H9 (cell line): ENCODE results near the gene PPP1R3C. TPM values are rescaled to one million over a fixed set of nuclear protein-coding genes. Genes with fewer than 3 reads are reported as not detected.

ENCODE experiments used
- DNase-seq: peaks from one replicate; pipeline ENCODE4 v3.0.0-alpha.2; 2017
- H2AFZ ChIP-seq: one replicate; pipeline ENCODE4 v1.6.1; 2013; ENCODE audit warnings: mild to moderate bottlenecking, low read length, control low read depth, moderate library complexity
- H2AK5ac ChIP-seq: 2 replicates; pipeline ENCODE4 v1.6.1; 2013; ENCODE audit warnings: low read length, control low read depth, mixed read lengths; ENCODE audit not compliant: insufficient read length
- H2BK120ac ChIP-seq: one replicate; pipeline ENCODE4 v1.6.1; 2013; ENCODE audit warnings: low read depth, mild to moderate bottlenecking, low read length, control low read depth, inconsistent platforms; ENCODE audit not compliant: poor library complexity, severe bottlenecking
- H2BK12ac ChIP-seq: 2 replicates; pipeline ENCODE4 v1.6.1; 2013; ENCODE audit warnings: low read length, control low read depth, mixed read lengths, low read depth; ENCODE audit not compliant: insufficient read length
- H2BK15ac ChIP-seq: 2 replicates; pipeline ENCODE4 v1.6.1; 2013; ENCODE audit warnings: low read depth, low read length, control low read depth
- H2BK20ac ChIP-seq: one replicate; pipeline ENCODE4 v1.6.1; 2013; ENCODE audit warnings: low read depth, mild to moderate bottlenecking, low read length, control low read depth, inconsistent platforms; ENCODE audit not compliant: poor library complexity, severe bottlenecking
- H2BK5ac ChIP-seq: 2 replicates; pipeline ENCODE4 v1.6.1; 2013; ENCODE audit warnings: low read length, control low read depth, mixed read lengths; ENCODE audit not compliant: insufficient read length
- H3K14ac ChIP-seq: 2 replicates; pipeline ENCODE4 v1.6.1; 2013; ENCODE audit warnings: low read length, control low read depth; ENCODE audit not compliant: insufficient read depth
- H3K18ac ChIP-seq: 2 replicates; pipeline ENCODE4 v1.6.1; 2013; ENCODE audit warnings: low read depth, mild to moderate bottlenecking, mixed read lengths, low read length, control low read depth; ENCODE audit not compliant: insufficient read length
- H3K23ac ChIP-seq: 2 replicates; pipeline ENCODE4 v1.6.1; 2013; ENCODE audit warnings: low read length, control low read depth, mixed read lengths, low read depth; ENCODE audit not compliant: insufficient read length
- H3K23me2 ChIP-seq: 2 replicates; pipeline ENCODE4 v1.6.1; 2013; ENCODE audit warnings: low read depth, mild to moderate bottlenecking, mixed read lengths, low read length, control low read depth; ENCODE audit not compliant: insufficient read length, poor library complexity, severe bottlenecking
- H3K27ac ChIP-seq: 2 replicates; pipeline ENCODE4 v1.5.1; 2013; ENCODE audit warnings: low read length, control low read depth, mixed read lengths, low read depth; ENCODE audit not compliant: insufficient read length
- H3K27me3 ChIP-seq: 2 replicates; pipeline ENCODE4 v1.6.1; 2013; ENCODE audit warnings: low read length, control low read depth, inconsistent platforms; ENCODE audit not compliant: insufficient read depth
- H3K4ac ChIP-seq: 2 replicates; pipeline ENCODE4 v1.6.1; 2013; ENCODE audit warnings: low read depth, mild to moderate bottlenecking, control low read depth, inconsistent platforms, low read length, moderate library complexity
- H3K4me1 ChIP-seq: 2 replicates; pipeline ENCODE4 v1.6.1; 2013; ENCODE audit warnings: low read length, control low read depth, inconsistent platforms; ENCODE audit not compliant: insufficient read depth
- H3K4me2 ChIP-seq: 2 replicates; pipeline ENCODE4 v1.6.1; 2013; ENCODE audit warnings: low read length, control low read depth, mixed read lengths; ENCODE audit not compliant: insufficient read length, insufficient read depth
- H3K56ac ChIP-seq: 2 replicates; pipeline ENCODE4 v1.6.1; 2013; ENCODE audit warnings: low read depth, mild to moderate bottlenecking, mixed read lengths, low read length, control low read depth; ENCODE audit not compliant: insufficient read length
- H3K79me1 ChIP-seq: 2 replicates; pipeline ENCODE4 v1.6.1; 2013; ENCODE audit warnings: low read depth, mild to moderate bottlenecking, moderate library complexity, low read length, control low read depth, inconsistent platforms; ENCODE audit not compliant: insufficient read depth, poor library complexity, severe bottlenecking
- H3K79me2 ChIP-seq: 2 replicates; pipeline ENCODE4 v1.6.1; 2013; ENCODE audit warnings: low read length, control low read depth, inconsistent platforms; ENCODE audit not compliant: insufficient read depth
- H3K9ac ChIP-seq: 2 replicates; pipeline ENCODE4 v1.6.1; 2013; ENCODE audit warnings: low read length, control low read depth, mixed read lengths; ENCODE audit not compliant: insufficient read length; ENCODE audit errors: extremely low read depth
- H3K9me3 ChIP-seq: one replicate; pipeline ENCODE4 v1.6.1; 2013; ENCODE audit warnings: low read depth, low read length, inconsistent platforms; ENCODE audit not compliant: control insufficient read depth
- H3T11ph ChIP-seq: one replicate; pipeline ENCODE4 v1.6.1; 2013; ENCODE audit warnings: mild to moderate bottlenecking, low read length, control low read depth, inconsistent platforms
- H4K20me1 ChIP-seq: one replicate; pipeline ENCODE4 v1.6.1; 2013; ENCODE audit not compliant: control insufficient read depth, insufficient read length, insufficient read depth
- H4K5ac ChIP-seq: 2 replicates; pipeline ENCODE4 v1.6.1; 2013; ENCODE audit warnings: low read depth, mild to moderate bottlenecking, mixed read lengths, low read length, control low read depth; ENCODE audit not compliant: insufficient read length
- H4K8ac ChIP-seq: replicated peaks from 2 replicates; pipeline ENCODE4 v1.6.1; 2013; ENCODE audit warnings: low read length, control low read depth, mixed read lengths, low read depth; ENCODE audit not compliant: insufficient read length
- H4K91ac ChIP-seq: 2 replicates; pipeline ENCODE4 v1.6.1; 2013; ENCODE audit warnings: low read depth, mild to moderate bottlenecking, moderate library complexity, mixed read lengths, low read length, control low read depth; ENCODE audit not compliant: insufficient read length
- H3K27ac Mint-ChIP-seq, 3 experiments: 2 replicates in 2 of 3; 3 replicates in 1 of 3; pipeline ENCODE4 v1.8.0; 2020 to 2021; ENCODE audit warnings: mixed read lengths in 3 of 3, mild to moderate bottlenecking in 1 of 3, moderate library complexity in 1 of 3
- H3K27me3 Mint-ChIP-seq: 2 replicates; pipeline ENCODE4 v1.8.0; 2021; ENCODE audit warnings: low read depth, mild to moderate bottlenecking, moderate library complexity, mixed read lengths
- H3K36me3 Mint-ChIP-seq, 3 experiments: 2 replicates in 2 of 3; 3 replicates in 1 of 3; pipeline ENCODE4 v1.8.0; 2020 to 2021; ENCODE audit warnings: low read depth in 3 of 3, mixed read lengths in 3 of 3; ENCODE audit not compliant: insufficient read depth in 1 of 3
- H3K4me1 Mint-ChIP-seq, 2 experiments: 2 replicates each; pipeline ENCODE4 v1.8.0; 2020; ENCODE audit warnings: mixed read lengths in 2 of 2
- H3K4me3 Mint-ChIP-seq, 2 experiments: 2 replicates in 1 of 2; 3 replicates in 1 of 2; pipeline ENCODE4 v1.8.0; 2020 to 2021; ENCODE audit warnings: mild to moderate bottlenecking in 2 of 2, mixed read lengths in 2 of 2, moderate library complexity in 1 of 2
- H3K9me3 Mint-ChIP-seq, 2 experiments: 2 replicates in 1 of 2; 3 replicates in 1 of 2; pipeline ENCODE4 v1.8.0; 2020; ENCODE audit warnings: mild to moderate bottlenecking in 2 of 2, mixed read lengths in 2 of 2, moderate library complexity in 1 of 2
- total RNA-seq: library from RNA; stranded (reverse); gene quantifications from 2 replicates; pipeline ENCODE4 v1.2.1, GENCODE V29; 2021
- TF ChIP-seq, protein P1 (sequence below): fragments of 200-600 bp; sonication (generic); conservative IDR thresholded peaks from 3 replicates; pipeline ENCODE4 v1.8.0; 2021; ENCODE audit warnings: antibody characterized with exemption, mild to moderate bottlenecking

Gene PPP1R3C
- total RNA-seq, 1 experiment from 2014 or later, result 1.2 TPM

- Histone ChIP-seq H2AK5ac (no peak overlapping the region), H2BK20ac (no peak overlapping the region), H4K5ac (no peak overlapping the region), H3K14ac (no peak overlapping the region), H2BK120ac (no peak overlapping the region), H3K27me3 (no peaks in the 10 kb centered on the region), H2AFZ (no peak overlapping the region), H4K8ac (no peak overlapping the region), H3K79me2 (no peaks in the 10 kb centered on the region), H3K23me2 (no peaks in the 10 kb centered on the region), H2BK5ac (no peak overlapping the region), H3K4me1 (no peaks in the 10 kb centered on the region), H3K23ac (no peak overlapping the region), H4K20me1 (no peaks in the 10 kb centered on the region), H3K9ac (no peak overlapping the region), H3K79me1 (no peaks in the 10 kb centered on the region), H3K18ac (no peak overlapping the region), H3K4me2 (no peak overlapping the region), H4K91ac (no peak overlapping the region), H3K56ac (no peak overlapping the region), H3T11ph (no peak overlapping the region), H3K4ac (no peak overlapping the region), H3K9me3 (no peaks in the 10 kb centered on the region), H2BK12ac (no peak overlapping the region), H3K27ac (no peak overlapping the region), H2BK15ac (no peak overlapping the region)
- Mint-ChIP-seq H3K4me3 (no peak overlapping the region), H3K9me3 (peaks cover 11 to 12% of the 10 kb centered on the region in 2 experiments; a peak in 4 of 5 replicates), H3K36me3 (peaks cover 0 to 8% (median 6%) of the 10 kb centered on the region in 3 experiments; a peak in 1 of 7 replicates), H3K4me1 (no peaks in the 10 kb centered on the region), H3K27ac (no peak overlapping the region), H3K27me3 (no peaks in the 10 kb centered on the region)
- TF ChIP-seq, protein P1, sequence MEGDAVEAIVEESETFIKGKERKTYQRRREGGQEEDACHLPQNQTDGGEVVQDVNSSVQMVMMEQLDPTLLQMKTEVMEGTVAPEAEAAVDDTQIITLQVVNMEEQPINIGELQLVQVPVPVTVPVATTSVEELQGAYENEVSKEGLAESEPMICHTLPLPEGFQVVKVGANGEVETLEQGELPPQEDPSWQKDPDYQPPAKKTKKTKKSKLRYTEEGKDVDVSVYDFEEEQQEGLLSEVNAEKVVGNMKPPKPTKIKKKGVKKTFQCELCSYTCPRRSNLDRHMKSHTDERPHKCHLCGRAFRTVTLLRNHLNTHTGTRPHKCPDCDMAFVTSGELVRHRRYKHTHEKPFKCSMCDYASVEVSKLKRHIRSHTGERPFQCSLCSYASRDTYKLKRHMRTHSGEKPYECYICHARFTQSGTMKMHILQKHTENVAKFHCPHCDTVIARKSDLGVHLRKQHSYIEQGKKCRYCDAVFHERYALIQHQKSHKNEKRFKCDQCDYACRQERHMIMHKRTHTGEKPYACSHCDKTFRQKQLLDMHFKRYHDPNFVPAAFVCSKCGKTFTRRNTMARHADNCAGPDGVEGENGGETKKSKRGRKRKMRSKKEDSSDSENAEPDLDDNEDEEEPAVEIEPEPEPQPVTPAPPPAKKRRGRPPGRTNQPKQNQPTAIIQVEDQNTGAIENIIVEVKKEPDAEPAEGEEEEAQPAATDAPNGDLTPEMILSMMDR, result no peak
- no peak for DNase-seq
Measured at GRCh38 chr10:91605968-91606367, 26.9 kb downstream of the PPP1R3C start.
